ENCODE data around the gene FAM120A. TPM values are rescaled to one million over a fixed set of nuclear protein-coding genes. Genes with fewer than 3 reads are reported as not detected.

FAM120A gene
- total RNA-seq, 1 donor from 2014 or later, result 93.1 TPM

GRCh38 chr9:93416530-93417235 lies 34.8 kb upstream of the FAM120A start:
- Mint-ChIP-seq H3K27ac (ENCODE audit: unreplicated experiment) (no peak overlapping the region), H3K27me3 (ENCODE audit: unreplicated experiment) (peaks cover 31% of the 10 kb centered on the region), H3K36me3 (ENCODE audit: unreplicated experiment) (peaks cover 2% of the 10 kb centered on the region), H3K4me1 (ENCODE audit: unreplicated experiment) (no peaks in the 10 kb centered on the region), H3K9me3 (ENCODE audit: unreplicated experiment) (peaks cover 20% of the 10 kb centered on the region), H3K4me3 (ENCODE audit: unreplicated experiment) (no peak overlapping the region)
- no peak for TF ChIP-seq CTCF (IDR thresholded peaks at IDR 0.05)
- no peak for DNase-seq (ENCODE audit: extremely low spot score, unreplicated experiment)

GRCh38 chr9:93417538-93417937 lies 33.9 kb upstream of the FAM120A start:
- no peaks in the 10 kb centered on the region for H3K4me1 Mint-ChIP-seq (ENCODE audit: unreplicated experiment)
- H3K9me3 Mint-ChIP-seq (ENCODE audit: unreplicated experiment), result peaks cover 20% of the 10 kb centered on the region
- DNase-seq (ENCODE audit: extremely low spot score, unreplicated experiment), result no peak
- no peak overlapping the region for H3K4me3 Mint-ChIP-seq (ENCODE audit: unreplicated experiment)
- peaks cover 22% of the 10 kb centered on the region for H3K27me3 Mint-ChIP-seq (ENCODE audit: unreplicated experiment)
- no peak for TF ChIP-seq CTCF (IDR thresholded peaks at IDR 0.05)
- peaks cover 2% of the 10 kb centered on the region for H3K36me3 Mint-ChIP-seq (ENCODE audit: unreplicated experiment)
- no peak overlapping the region for H3K27ac Mint-ChIP-seq (ENCODE audit: unreplicated experiment)

GRCh38 chr9:93419023-93419422 lies 32.5 kb upstream of the FAM120A start:
- H3K9me3 Mint-ChIP-seq (ENCODE audit: unreplicated experiment), result peaks cover 11% of the 10 kb centered on the region
- H3K4me3 Mint-ChIP-seq (ENCODE audit: unreplicated experiment), result no peak overlapping the region
- no peak for DNase-seq (ENCODE audit: extremely low spot score, unreplicated experiment)
- peaks cover 2% of the 10 kb centered on the region for H3K36me3 Mint-ChIP-seq (ENCODE audit: unreplicated experiment)
- no peaks in the 10 kb centered on the region for H3K4me1 Mint-ChIP-seq (ENCODE audit: unreplicated experiment)
- peaks cover 18% of the 10 kb centered on the region for H3K27me3 Mint-ChIP-seq (ENCODE audit: unreplicated experiment)
- H3K27ac Mint-ChIP-seq (ENCODE audit: unreplicated experiment), result no peak overlapping the region
- no peak for TF ChIP-seq CTCF (IDR thresholded peaks at IDR 0.05)

- H3K4me1 Mint-ChIP-seq (ENCODE audit: unreplicated experiment), result no peaks in the 10 kb centered on the region
- TF ChIP-seq CTCF (IDR thresholded peaks at IDR 0.05), result no peak
- no peak overlapping the region for H3K27ac Mint-ChIP-seq (ENCODE audit: unreplicated experiment)
- H3K36me3 Mint-ChIP-seq (ENCODE audit: unreplicated experiment), result peaks cover 2% of the 10 kb centered on the region
- peaks cover 24% of the 10 kb centered on the region for H3K9me3 Mint-ChIP-seq (ENCODE audit: unreplicated experiment)
- H3K27me3 Mint-ChIP-seq (ENCODE audit: unreplicated experiment), result peaks cover 21% of the 10 kb centered on the region
- DNase-seq (ENCODE audit: extremely low spot score, unreplicated experiment), result no peak
- H3K4me3 Mint-ChIP-seq (ENCODE audit: unreplicated experiment), result no peak overlapping the region
Observed at GRCh38 chr9:93422977-93423616, 28.4 kb upstream of the FAM120A start.

GRCh38 chr9:93427655-93428379 lies 23.7 kb upstream of the FAM120A start:
- Mint-ChIP-seq H3K27me3 (ENCODE audit: unreplicated experiment) (peaks cover 26% of the 10 kb centered on the region), H3K4me3 (ENCODE audit: unreplicated experiment) (no peak overlapping the region), H3K4me1 (ENCODE audit: unreplicated experiment) (no peaks in the 10 kb centered on the region), H3K27ac (ENCODE audit: unreplicated experiment) (no peak overlapping the region), H3K9me3 (ENCODE audit: unreplicated experiment) (peaks cover 17% of the 10 kb centered on the region), H3K36me3 (ENCODE audit: unreplicated experiment) (no peaks in the 10 kb centered on the region)
- no peak for DNase-seq (ENCODE audit: extremely low spot score, unreplicated experiment)
- no peak for TF ChIP-seq CTCF (IDR thresholded peaks at IDR 0.05)
